ENCODE data around the gene STIMATE. TPM values are rescaled to one million over a fixed set of nuclear protein-coding genes. Genes with fewer than 3 reads are reported as not detected.
A peak's percentile ranks its signal among the peaks of the same experiment; 100 is the strongest.

Gene STIMATE
- total and polyA plus RNA-seq, 7 donors: 2.5 to 19.5 (median 11.5) TPM

DNA sequence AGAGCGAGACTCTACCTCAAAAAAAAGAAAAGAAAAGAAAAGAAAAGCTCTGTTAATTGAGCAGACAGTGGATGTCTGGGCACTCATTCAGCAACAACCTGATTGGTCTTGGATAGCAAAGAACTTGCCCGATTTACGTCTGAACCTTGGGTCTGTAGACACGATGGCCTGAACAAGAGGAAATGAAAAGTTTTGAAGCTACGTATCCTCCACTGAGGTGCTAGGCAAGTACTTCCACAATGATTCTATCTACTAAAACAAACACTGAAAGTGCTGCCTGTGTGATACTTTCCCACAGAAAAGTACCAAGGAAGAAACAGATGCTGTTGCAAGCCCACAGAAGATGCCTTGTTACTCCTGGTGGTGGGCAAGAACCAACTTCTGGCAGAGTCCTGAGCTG is 40.7 kb downstream of the STIMATE start:
- WGBS, 2 donors: 90 to 94% methylated on average over 5 of the region's 5 CpGs
- Histone ChIP-seq H3K4me1 (peaks cover 0 to 17% (median 12%) of the 10 kb centered on the region in 4 donors), H3K36me3 (peaks cover 5 to 32% (median 8%) of the 10 kb centered on the region in 4 donors), H3K27ac (peak overlapping the region in 2 of 4 donors; percentile 10 to 25), H3K27me3 (no peaks in the 10 kb centered on the region), H3K4me3 (no peak overlapping the region), H3K9me3 (no peaks in the 10 kb centered on the region)
- intact Hi-C loops (cut with DNase I): no loop called here
- DNase-seq: no peak
- no peak for TF ChIP-seq POLR2A (IDR thresholded peaks at IDR 0.05)
- no peak for TF ChIP-seq EP300 (IDR thresholded peaks at IDR 0.05)

DNA sequence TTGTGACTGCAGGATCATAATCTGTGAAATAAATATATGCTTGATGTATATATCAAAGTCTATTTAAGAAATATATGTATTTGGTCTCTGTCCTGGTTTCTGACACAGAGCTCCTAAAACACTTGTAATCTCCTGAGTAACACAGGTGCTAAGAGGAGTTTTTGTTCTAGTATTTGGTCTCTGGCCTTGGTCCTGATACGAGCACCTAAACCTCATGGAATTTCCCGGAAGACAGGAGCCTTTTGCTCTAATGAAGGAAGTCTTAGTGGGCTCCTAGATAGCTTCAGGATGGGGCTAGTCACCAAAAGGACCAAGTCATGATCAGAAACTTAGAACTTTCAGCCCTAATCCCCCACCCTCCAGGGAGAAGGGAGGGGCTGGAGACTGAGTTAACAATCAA is 43.3 kb downstream of the STIMATE start:
- H3K27me3 ChIP-seq: no peaks in the 10 kb centered on the region
- H3K9me3 ChIP-seq: no peaks in the 10 kb centered on the region
- WGBS, 2 donors: 75 to 86% methylated on average over 2 of the region's 2 CpGs
- TF ChIP-seq, protein P1, sequence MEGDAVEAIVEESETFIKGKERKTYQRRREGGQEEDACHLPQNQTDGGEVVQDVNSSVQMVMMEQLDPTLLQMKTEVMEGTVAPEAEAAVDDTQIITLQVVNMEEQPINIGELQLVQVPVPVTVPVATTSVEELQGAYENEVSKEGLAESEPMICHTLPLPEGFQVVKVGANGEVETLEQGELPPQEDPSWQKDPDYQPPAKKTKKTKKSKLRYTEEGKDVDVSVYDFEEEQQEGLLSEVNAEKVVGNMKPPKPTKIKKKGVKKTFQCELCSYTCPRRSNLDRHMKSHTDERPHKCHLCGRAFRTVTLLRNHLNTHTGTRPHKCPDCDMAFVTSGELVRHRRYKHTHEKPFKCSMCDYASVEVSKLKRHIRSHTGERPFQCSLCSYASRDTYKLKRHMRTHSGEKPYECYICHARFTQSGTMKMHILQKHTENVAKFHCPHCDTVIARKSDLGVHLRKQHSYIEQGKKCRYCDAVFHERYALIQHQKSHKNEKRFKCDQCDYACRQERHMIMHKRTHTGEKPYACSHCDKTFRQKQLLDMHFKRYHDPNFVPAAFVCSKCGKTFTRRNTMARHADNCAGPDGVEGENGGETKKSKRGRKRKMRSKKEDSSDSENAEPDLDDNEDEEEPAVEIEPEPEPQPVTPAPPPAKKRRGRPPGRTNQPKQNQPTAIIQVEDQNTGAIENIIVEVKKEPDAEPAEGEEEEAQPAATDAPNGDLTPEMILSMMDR (IDR thresholded peaks at IDR 0.05): no peak
- TF ChIP-seq POLR2AphosphoS5 (IDR thresholded peaks at IDR 0.05) (no peak), POLR2A (IDR thresholded peaks at IDR 0.05) (no peak), EP300 (IDR thresholded peaks at IDR 0.05) (no peak)
- no peak overlapping the region for H3K27ac ChIP-seq
- DNase-seq: no peak
- H3K36me3 ChIP-seq: peaks cover 10 to 50% (median 15%) of the 10 kb centered on the region in 4 donors
- intact Hi-C loops (cut with DNase I): no loop called here
- no peak overlapping the region for H3K4me3 ChIP-seq
- H3K4me1 ChIP-seq: peaks cover 0 to 21% (median 12%) of the 10 kb centered on the region in 4 donors

DNA sequence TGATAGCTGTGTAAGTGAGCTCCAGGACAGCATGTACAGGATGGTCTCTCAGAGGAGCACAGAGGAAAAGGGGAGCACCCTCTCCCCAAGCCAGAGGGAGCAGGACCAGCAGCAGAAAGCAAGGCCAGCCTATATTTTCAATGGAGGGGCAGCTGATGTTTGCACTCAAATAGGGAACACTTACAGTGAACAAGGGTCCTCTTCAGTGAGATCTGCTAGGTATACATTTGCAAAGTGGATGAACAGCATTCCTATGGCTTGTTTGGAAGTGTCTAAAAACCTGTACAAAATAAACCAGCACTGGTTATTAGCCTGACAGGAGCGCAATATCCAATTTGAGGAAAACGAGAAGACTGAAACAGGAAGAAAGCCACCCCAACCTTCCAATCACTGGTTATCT is 44.9 kb downstream of the STIMATE start:
- H3K36me3 ChIP-seq: peaks cover 10 to 66% (median 19%) of the 10 kb centered on the region in 4 donors
- no peak for TF ChIP-seq EP300 (IDR thresholded peaks at IDR 0.05)
- TF ChIP-seq, protein P1 (IDR thresholded peaks at IDR 0.05): no peak
- no peak for TF ChIP-seq POLR2A (IDR thresholded peaks at IDR 0.05)
- TF ChIP-seq POLR2AphosphoS5 (IDR thresholded peaks at IDR 0.05): no peak
- intact Hi-C loops (cut with DNase I): no loop called here
- no peak overlapping the region for H3K27ac ChIP-seq
- no peak for DNase-seq
- H3K4me1 ChIP-seq: peaks cover 0 to 23% (median 11%) of the 10 kb centered on the region in 4 donors
- no peaks in the 10 kb centered on the region for H3K9me3 ChIP-seq
- no peak overlapping the region for H3K4me3 ChIP-seq
- 90% methylated on average over 2 of the region's 2 CpGs for WGBS, 2 donors
- H3K27me3 ChIP-seq: no peaks in the 10 kb centered on the region

DNA sequence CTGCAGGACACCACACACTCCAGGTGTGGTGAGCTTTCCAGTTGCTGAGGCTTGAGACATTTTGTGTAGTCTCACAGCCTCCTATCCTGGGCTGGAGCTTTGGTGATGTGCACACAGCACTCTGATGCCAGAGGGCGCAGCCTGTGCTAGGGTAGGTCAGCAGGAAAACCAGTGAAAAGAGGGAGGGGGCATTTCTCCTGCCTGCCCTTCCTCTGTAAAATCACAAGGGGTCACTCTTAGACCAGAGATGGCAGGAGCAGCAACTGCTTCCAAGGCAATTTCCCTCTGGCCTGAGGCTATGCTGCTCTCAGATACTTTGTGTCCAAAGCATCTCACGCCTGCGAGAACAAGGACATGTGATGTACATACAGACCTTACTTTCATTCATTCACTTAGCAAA is 46.0 kb downstream of the STIMATE start:
- WGBS, 2 donors: 60 to 75% methylated on average over 3 of the region's 3 CpGs
- Histone ChIP-seq H3K36me3 (peaks cover 10 to 74% (median 21%) of the 10 kb centered on the region in 4 donors), H3K4me1 (peaks cover 0 to 17% (median 3%) of the 10 kb centered on the region in 4 donors)

DNA sequence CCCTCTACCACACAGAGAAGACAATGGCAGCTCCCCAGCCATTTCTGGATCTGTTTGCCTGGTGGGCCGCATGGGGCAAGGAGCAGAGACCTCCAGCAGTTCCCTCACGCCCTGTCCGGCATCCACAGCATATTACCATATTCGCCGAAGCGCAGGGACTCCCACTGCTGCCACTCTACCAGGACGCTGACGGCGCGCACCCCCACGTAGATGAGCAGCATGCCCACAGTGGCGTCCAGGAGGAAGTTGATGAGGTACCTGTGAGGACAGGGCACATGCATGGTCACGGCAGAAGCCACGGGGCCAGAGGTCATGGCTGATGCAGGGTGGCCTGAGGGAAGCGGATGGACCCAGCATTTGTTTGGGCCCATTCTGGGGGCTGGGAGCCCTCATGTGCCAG is 47.7 kb downstream of the STIMATE start:
- Histone ChIP-seq H3K9me3 (no peaks in the 10 kb centered on the region), H3K4me3 (no peak overlapping the region), H3K27ac (peak overlapping the region in 1 of 4 donors; percentile 75), H3K27me3 (no peaks in the 10 kb centered on the region), H3K36me3 (peaks cover 9 to 66% (median 21%) of the 10 kb centered on the region in 4 donors), H3K4me1 (peaks cover 0 to 32% (median 20%) of the 10 kb centered on the region in 4 donors)
- intact Hi-C loops (cut with DNase I): loop anchor here (5.0 to 10.0 kb wide), 4 partner anchors 48 to 223 kb away; partner anchors contain the start of genes NEK4 and STIMATE
- DNase-seq: no peak
- no peak for TF ChIP-seq POLR2AphosphoS5 (IDR thresholded peaks at IDR 0.05)
- 97% methylated on average over 15 of the region's 15 CpGs for WGBS, 2 donors

More for the DNA sequence above, 46.0 kb downstream of the STIMATE start:
- Histone ChIP-seq H3K4me3 (no peak overlapping the region), H3K27me3 (no peaks in the 10 kb centered on the region), H3K27ac (no peak overlapping the region), H3K9me3 (no peaks in the 10 kb centered on the region)
- TF ChIP-seq EP300 (IDR thresholded peaks at IDR 0.05) (no peak), POLR2A (IDR thresholded peaks at IDR 0.05) (no peak), POLR2AphosphoS5 (IDR thresholded peaks at IDR 0.05) (no peak)
- TF ChIP-seq, protein P1 (IDR thresholded peaks at IDR 0.05): peak in 3 of 4 experiments; percentile 20 to 26 (median 20)
- intact Hi-C loops (cut with DNase I): no loop called here
- no peak for DNase-seq
